Measurements from ENCODE around the gene RNF113B. TPM values are rescaled to one million over a fixed set of nuclear protein-coding genes. Genes with fewer than 3 reads are reported as not detected.

The RNF113B gene
- total and polyA plus RNA-seq, 2 of the 13 experiments (the other 11 are each of a cell fraction or from before 2014, with no cell fraction given): not detected

GRCh38 chr13:98222816-98223215, 45.7 kb upstream of the RNF113B start:
- FAIRE-seq (no peak), ATAC-seq (no peak; the same call in 2 of the 3 replicates), DNase-seq (ENCODE audit: low spot score) (no peak)
- no peak overlapping the region for H3K4me2 ChIP-seq (ENCODE audit: low read depth, low read length)
- H3K9me3 ChIP-seq (ENCODE audit: low read length): peaks cover 7% of the 10 kb centered on the region; the same call in 1 of the 2 replicates
- POLR2A ChIA-PET: no interaction called here
- H4K20me1 ChIP-seq (ENCODE audit: insufficient read depth, low read length): peaks cover 60% of the 10 kb centered on the region
- peaks cover 18 to 60% of the 10 kb centered on the region in 2 experiments for H3K36me3 ChIP-seq (replicated peaks in 1 of 2; ENCODE audit: control insufficient read depth in 1 of 2, insufficient read depth in 2 of 2, low read length in 2 of 2)
- no peak overlapping the region for H3K4me3 ChIP-seq (replicated peaks in 1 of 3; ENCODE audit: insufficient read depth in 1 of 3, low read depth in 2 of 3, low read length in 3 of 3)
- BruUV-seq (replicated peaks): no TSS peak
- no peak overlapping the region for H3K27ac ChIP-seq (ENCODE audit: extremely low read length, insufficient read depth, low read length)
- no peak overlapping the region for H3K9ac ChIP-seq (ENCODE audit: insufficient read depth, low read depth, low read length)
- H3K27me3 ChIP-seq (ENCODE audit: control insufficient read depth in 1 of 2, insufficient read depth in 2 of 2, low read length in 2 of 2): no peaks in the 10 kb centered on the region
- H2AFZ ChIP-seq (ENCODE audit: low read length): no peak overlapping the region
- intact Hi-C loops (cut with micrococcal nuclease; ENCODE audit: unreplicated experiment): loop anchor here (5.0 kb wide), 1 partner anchor 366 kb away; no protein-coding TSS in a partner anchor
- CTCF ChIA-PET (ENCODE audit: low intra/inter-chr PET ratio, low total read pairs): no interaction called here
- H3K4me1 ChIP-seq (ENCODE audit: insufficient read depth, low read length): peaks cover 36% of the 10 kb centered on the region
- in situ Hi-C loops (cut with HindIII; ENCODE audit: extremely low pct_ligation_motif_present, low pct_unique_long_range_greater_than_20kb): no loop called here
- WGBS (ENCODE audit: low lambda C conversion rate): 90% methylated on average over 7 of the region's 7 CpGs
- H3K79me2 ChIP-seq (ENCODE audit: insufficient read depth, low read length): peaks cover 92% of the 10 kb centered on the region
- TF ChIP-seq HNF4G (IDR thresholded peaks at IDR 0.05; ENCODE audit: borderline replicate concordance, low read depth, low read length) (no peak), HNF4G (CRISPR knock-in tag; IDR thresholded peaks at IDR 0.05; ENCODE audit: borderline replicate concordance, low read depth) (no peak), CEBPG (CRISPR knock-in tag; IDR thresholded peaks at IDR 0.05) (no peak), NR2C2 (CRISPR knock-in tag; IDR thresholded peaks at IDR 0.05; ENCODE audit: borderline replicate concordance) (no peak), TARDBP (CRISPR knock-in tag; IDR thresholded peaks at IDR 0.05) (no peak), SMAD3 (CRISPR knock-in tag; IDR thresholded peaks at IDR 0.05) (no peak), PAWR (CRISPR knock-in tag; IDR thresholded peaks at IDR 0.05; ENCODE audit: borderline replicate concordance) (no peak), HNRNPH1 (optimal IDR thresholded peaks at IDR 0.05; ENCODE audit: low read depth, low read length) (no peak), ATAD3A (CRISPR knock-in tag; IDR thresholded peaks at IDR 0.05) (no peak), ZNF446 (CRISPR knock-in tag; IDR thresholded peaks at IDR 0.05) (no peak), ZEB1 (IDR thresholded peaks at IDR 0.05; ENCODE audit: insufficient replicate concordance, low read depth) (no peak), CCDC6 (CRISPR knock-in tag; IDR thresholded peaks at IDR 0.05) (no peak), ZNF670 (CRISPR knock-in tag; IDR thresholded peaks at IDR 0.05; ENCODE audit: borderline replicate concordance) (no peak), HCFC1 (IDR thresholded peaks at IDR 0.05; ENCODE audit: low read depth, low read length) (no peak), YY1 (IDR thresholded peaks at IDR 0.05; ENCODE audit: insufficient read depth, insufficient replicate concordance, low read depth, low read length) (no peak)
- TF ChIP-seq, protein P1, sequence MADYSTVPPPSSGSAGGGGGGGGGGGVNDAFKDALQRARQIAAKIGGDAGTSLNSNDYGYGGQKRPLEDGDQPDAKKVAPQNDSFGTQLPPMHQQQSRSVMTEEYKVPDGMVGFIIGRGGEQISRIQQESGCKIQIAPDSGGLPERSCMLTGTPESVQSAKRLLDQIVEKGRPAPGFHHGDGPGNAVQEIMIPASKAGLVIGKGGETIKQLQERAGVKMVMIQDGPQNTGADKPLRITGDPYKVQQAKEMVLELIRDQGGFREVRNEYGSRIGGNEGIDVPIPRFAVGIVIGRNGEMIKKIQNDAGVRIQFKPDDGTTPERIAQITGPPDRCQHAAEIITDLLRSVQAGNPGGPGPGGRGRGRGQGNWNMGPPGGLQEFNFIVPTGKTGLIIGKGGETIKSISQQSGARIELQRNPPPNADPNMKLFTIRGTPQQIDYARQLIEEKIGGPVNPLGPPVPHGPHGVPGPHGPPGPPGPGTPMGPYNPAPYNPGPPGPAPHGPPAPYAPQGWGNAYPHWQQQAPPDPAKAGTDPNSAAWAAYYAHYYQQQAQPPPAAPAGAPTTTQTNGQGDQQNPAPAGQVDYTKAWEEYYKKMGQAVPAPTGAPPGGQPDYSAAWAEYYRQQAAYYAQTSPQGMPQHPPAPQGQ (CRISPR knock-in tag; IDR thresholded peaks at IDR 0.05; ENCODE audit: borderline replicate concordance): no peak
- TF ChIP-seq, protein P2, sequence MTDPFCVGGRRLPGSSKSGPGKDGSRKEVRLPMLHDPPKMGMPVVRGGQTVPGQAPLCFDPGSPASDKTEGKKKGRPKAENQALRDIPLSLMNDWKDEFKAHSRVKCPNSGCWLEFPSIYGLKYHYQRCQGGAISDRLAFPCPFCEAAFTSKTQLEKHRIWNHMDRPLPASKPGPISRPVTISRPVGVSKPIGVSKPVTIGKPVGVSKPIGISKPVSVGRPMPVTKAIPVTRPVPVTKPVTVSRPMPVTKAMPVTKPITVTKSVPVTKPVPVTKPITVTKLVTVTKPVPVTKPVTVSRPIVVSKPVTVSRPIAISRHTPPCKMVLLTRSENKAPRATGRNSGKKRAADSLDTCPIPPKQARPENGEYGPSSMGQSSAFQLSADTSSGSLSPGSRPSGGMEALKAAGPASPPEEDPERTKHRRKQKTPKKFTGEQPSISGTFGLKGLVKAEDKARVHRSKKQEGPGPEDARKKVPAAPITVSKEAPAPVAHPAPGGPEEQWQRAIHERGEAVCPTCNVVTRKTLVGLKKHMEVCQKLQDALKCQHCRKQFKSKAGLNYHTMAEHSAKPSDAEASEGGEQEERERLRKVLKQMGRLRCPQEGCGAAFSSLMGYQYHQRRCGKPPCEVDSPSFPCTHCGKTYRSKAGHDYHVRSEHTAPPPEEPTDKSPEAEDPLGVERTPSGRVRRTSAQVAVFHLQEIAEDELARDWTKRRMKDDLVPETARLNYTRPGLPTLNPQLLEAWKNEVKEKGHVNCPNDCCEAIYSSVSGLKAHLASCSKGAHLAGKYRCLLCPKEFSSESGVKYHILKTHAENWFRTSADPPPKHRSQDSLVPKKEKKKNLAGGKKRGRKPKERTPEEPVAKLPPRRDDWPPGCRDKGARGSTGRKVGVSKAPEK (CRISPR knock-in tag; IDR thresholded peaks at IDR 0.05; ENCODE audit: borderline replicate concordance): no peak
- TF ChIP-seq, protein P3, sequence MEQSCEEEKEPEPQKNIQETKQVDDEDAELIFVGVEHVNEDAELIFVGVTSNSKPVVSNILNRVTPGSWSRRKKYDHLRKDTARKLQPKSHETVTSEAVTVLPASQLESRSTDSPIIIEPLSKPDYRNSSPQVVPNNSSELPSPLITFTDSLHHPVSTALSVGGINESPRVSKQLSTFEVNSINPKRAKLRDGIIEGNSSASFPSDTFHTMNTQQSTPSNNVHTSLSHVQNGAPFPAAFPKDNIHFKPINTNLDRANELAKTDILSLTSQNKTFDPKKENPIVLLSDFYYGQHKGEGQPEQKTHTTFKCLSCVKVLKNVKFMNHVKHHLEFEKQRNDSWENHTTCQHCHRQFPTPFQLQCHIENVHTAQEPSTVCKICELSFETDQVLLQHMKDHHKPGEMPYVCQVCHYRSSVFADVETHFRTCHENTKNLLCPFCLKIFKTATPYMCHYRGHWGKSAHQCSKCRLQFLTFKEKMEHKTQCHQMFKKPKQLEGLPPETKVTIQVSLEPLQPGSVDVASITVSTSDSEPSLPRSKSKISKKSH (CRISPR knock-in tag; IDR thresholded peaks at IDR 0.05; ENCODE audit: borderline replicate concordance): no peak
